ENCODE results near the gene DCX. TPM values are rescaled to one million over a fixed set of nuclear protein-coding genes. Genes with fewer than 3 reads are reported as not detected.
A peak's percentile ranks its signal among the peaks of the same experiment; 100 is the strongest.

The DCX gene
- total and polyA plus RNA-seq, 9 of the 15 experiments (the other 6 are each of a cell fraction or from before 2014, with no cell fraction given) = not detected

DNA sequence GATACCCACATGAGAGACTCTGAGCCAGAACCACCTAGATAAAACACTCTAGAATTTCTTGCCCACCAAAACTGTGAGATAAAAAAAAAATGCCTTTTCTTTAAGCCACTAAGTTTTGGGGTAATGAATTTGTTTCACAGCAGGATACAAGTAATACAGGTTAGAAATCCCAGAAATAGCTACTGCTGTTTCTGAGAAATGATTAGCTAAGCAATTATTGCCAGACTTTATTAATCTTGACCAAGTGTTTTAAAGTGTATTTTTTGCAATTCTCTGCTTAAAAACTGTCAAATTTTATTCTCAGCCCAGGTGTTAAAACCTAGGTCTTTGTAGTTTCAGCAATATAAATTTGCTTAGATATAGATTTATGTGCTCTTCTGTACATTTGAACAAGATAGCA is 83.1 kb downstream of the DCX start:
- ATAC-seq (no peak), DNase-seq (ENCODE audit: extremely low read depth in 1 of 4, low spot score in 3 of 4) (no peak), FAIRE-seq (no peak)
- no peak for TF ChIP-seq TEAD1 (CRISPR knock-in tag; IDR thresholded peaks at IDR 0.05)
- peak; percentile 39; the same call in 1 of the 2 replicates for TF ChIP-seq MAFK (IDR thresholded peaks at IDR 0.05; ENCODE audit: low read length)
- Histone ChIP-seq H4K20me1 (replicated peaks; ENCODE audit: control insufficient read depth, insufficient read depth, low read length) (no peaks in the 10 kb centered on the region), H3K9me1 (ENCODE audit: control insufficient read depth, insufficient read depth, low read length) (no peaks in the 10 kb centered on the region), H3K9me3 (replicated peaks; ENCODE audit: control insufficient read depth, insufficient read depth, low read depth, low read length) (no peaks in the 10 kb centered on the region), H3K27me3 (ENCODE audit: control insufficient read depth in 2 of 2, insufficient read depth in 2 of 2, low read length in 2 of 2) (no peaks in the 10 kb centered on the region), H3K79me2 (ENCODE audit: control insufficient read depth, insufficient read depth, low read length) (no peaks in the 10 kb centered on the region), H3K9ac (ENCODE audit: insufficient read depth in 1 of 2, low read depth in 2 of 2, low read length in 2 of 2) (no peak overlapping the region), H3K4me1 (replicated peaks in 1 of 2; ENCODE audit: control insufficient read depth in 2 of 2, insufficient read depth in 2 of 2, low read length in 2 of 2) (no peaks in the 10 kb centered on the region), H2AFZ (ENCODE audit: low read depth, low read length) (no peak overlapping the region), H3K36me3 (ENCODE audit: control insufficient read depth, insufficient read depth, low read length) (no peaks in the 10 kb centered on the region), H3K4me2 (ENCODE audit: insufficient read depth, low read length) (no peak overlapping the region), H3K27ac (ENCODE audit: extremely low read depth, low read depth, low read length) (no peak overlapping the region), H3K4me3 (no peak overlapping the region)
- ChIA-PET POLR2A (no interaction called here), CTCF (ENCODE audit: low intra/inter-chr PET ratio) (no interaction called here)
- no TSS peak for BruUV-seq (replicated peaks)
- in situ Hi-C loops (cut with MboI) = no loop called here
- intact Hi-C loops (cut with micrococcal nuclease) = no loop called here

DNA sequence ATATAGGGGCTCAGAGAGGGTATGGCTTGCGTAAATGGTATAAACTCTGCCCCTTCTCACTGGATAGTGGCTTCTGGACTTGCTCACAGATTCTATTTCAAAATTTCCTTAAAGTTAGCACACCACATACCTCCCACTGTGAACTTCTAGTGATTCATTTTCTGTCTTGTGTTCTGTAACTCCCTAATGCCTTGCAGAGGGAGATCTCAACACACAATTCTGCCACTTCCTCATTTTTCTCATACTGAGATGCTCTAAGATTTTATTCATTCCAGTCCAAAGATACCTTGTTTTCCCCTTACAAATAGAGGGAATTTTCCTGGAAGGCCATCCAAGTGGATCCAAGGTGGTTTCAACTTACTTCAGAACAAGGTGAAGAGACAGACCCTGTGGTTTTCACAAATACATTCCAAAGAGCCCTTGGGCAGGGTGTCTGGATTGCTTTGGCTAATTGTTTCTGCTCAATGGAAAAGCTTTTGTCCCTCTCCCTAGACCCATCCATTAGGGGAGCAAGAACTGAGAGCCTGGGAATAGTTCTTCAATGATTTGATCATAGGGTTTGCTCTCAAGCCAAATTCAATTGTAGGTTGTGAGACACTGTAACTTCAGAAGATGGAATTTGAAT is 89.6 kb downstream of the DCX start:
- no peaks in the 10 kb centered on the region for H3K79me2 ChIP-seq (ENCODE audit: control insufficient read depth, insufficient read depth, low read length)
- POLR2A ChIA-PET = interaction anchor here (0.7 kb wide), 1 partner anchor 865 kb away, joined by 3 read pairs; no protein-coding TSS in a partner anchor
- DNase-seq (ENCODE audit: extremely low read depth in 1 of 4, low spot score in 3 of 4) (no peak), ATAC-seq (no peak), FAIRE-seq (no peak)
- H3K36me3 ChIP-seq (ENCODE audit: control insufficient read depth, insufficient read depth, low read length) = no peaks in the 10 kb centered on the region
- TF ChIP-seq NR4A1 (CRISPR knock-in tag; IDR thresholded peaks at IDR 0.05) (no peak), NR4A1 (tag; IDR thresholded peaks at IDR 0.05) (no peak), ZBTB7A (IDR thresholded peaks at IDR 0.05; ENCODE audit: borderline replicate concordance, control insufficient read depth, low read depth, low read length) (no peak), SP2 (IDR thresholded peaks at IDR 0.05; ENCODE audit: extremely low read depth, low read depth, low read length, poor library complexity, severe bottlenecking) (no peak), ELF1 (tag; IDR thresholded peaks at IDR 0.05) (no peak), ZNF146 (CRISPR knock-in tag; IDR thresholded peaks at IDR 0.05; ENCODE audit: unreplicated experiment) (no peak), SPI1 (IDR thresholded peaks at IDR 0.05; ENCODE audit: borderline replicate concordance, low read depth, low read length) (peak; percentile 63; the same call in 1 of the 2 replicates), MYNN (IDR thresholded peaks at IDR 0.05) (no peak), MYNN (CRISPR knock-in tag; IDR thresholded peaks at IDR 0.05) (no peak)
- TF ChIP-seq, protein P1, sequence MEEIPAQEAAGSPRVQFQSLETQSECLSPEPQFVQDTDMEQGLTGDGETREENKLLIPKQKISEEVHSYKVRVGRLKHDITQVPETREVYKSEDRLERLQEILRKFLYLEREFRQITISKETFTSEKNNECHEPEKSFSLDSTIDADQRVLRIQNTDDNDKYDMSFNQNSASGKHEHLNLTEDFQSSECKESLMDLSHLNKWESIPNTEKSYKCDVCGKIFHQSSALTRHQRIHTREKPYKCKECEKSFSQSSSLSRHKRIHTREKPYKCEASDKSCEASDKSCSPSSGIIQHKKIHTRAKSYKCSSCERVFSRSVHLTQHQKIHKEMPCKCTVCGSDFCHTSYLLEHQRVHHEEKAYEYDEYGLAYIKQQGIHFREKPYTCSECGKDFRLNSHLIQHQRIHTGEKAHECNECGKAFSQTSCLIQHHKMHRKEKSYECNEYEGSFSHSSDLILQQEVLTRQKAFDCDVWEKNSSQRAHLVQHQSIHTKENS (CRISPR knock-in tag; IDR thresholded peaks at IDR 0.05) = no peak
- no peak overlapping the region for H3K4me2 ChIP-seq (ENCODE audit: insufficient read depth, low read length)
- H3K4me3 ChIP-seq = no peak overlapping the region
- CTCF ChIA-PET (ENCODE audit: low intra/inter-chr PET ratio) = no interaction called here
- no peaks in the 10 kb centered on the region for H3K9me1 ChIP-seq (ENCODE audit: control insufficient read depth, insufficient read depth, low read length)
- intact Hi-C loops (cut with micrococcal nuclease) = no loop called here
- no peak overlapping the region for H3K9ac ChIP-seq (ENCODE audit: insufficient read depth in 1 of 2, low read depth in 2 of 2, low read length in 2 of 2)
- H3K4me1 ChIP-seq (replicated peaks in 1 of 2; ENCODE audit: control insufficient read depth in 2 of 2, insufficient read depth in 2 of 2, low read length in 2 of 2) = no peaks in the 10 kb centered on the region
- H4K20me1 ChIP-seq (replicated peaks; ENCODE audit: control insufficient read depth, insufficient read depth, low read length) = no peaks in the 10 kb centered on the region
- no TSS peak for BruUV-seq (replicated peaks)
- H3K27me3 ChIP-seq (ENCODE audit: control insufficient read depth in 2 of 2, insufficient read depth in 2 of 2, low read length in 2 of 2) = no peaks in the 10 kb centered on the region
- no peak overlapping the region for H2AFZ ChIP-seq (ENCODE audit: low read depth, low read length)
- 0% methylated on average over 1 of the region's 1 CpG for WGBS (ENCODE audit: insufficient coverage, low coverage, missing lambda C conversion rate)
- in situ Hi-C loops (cut with MboI) = no loop called here
- no peaks in the 10 kb centered on the region for H3K9me3 ChIP-seq (replicated peaks; ENCODE audit: control insufficient read depth, insufficient read depth, low read depth, low read length)
- no peak overlapping the region for H3K27ac ChIP-seq (ENCODE audit: extremely low read depth, low read depth, low read length)

Data from K562 (cell line).